ENCODE results near the gene STX10. TPM values are rescaled to one million over a fixed set of nuclear protein-coding genes. Genes with fewer than 3 reads are reported as not detected.

STX10 gene
- total RNA-seq, 1 experiment from 2014 or later: 56.9 TPM

GRCh38 chr19:13159713-13160112 is 9.5 kb upstream of the STX10 start:
- Mint-ChIP-seq H3K36me3 (peaks cover 1% of the 10 kb centered on the region), H3K27ac (no peak overlapping the region), H3K4me1 (peaks cover 43% of the 10 kb centered on the region), H3K4me3 (no peak overlapping the region), H3K9me3 (no peaks in the 10 kb centered on the region), H3K27me3 (ENCODE audit: low read depth) (no peaks in the 10 kb centered on the region)
- ChIA-PET CTCF (interaction anchor here (2.3 kb wide), 1 partner anchor 36 kb away, joined by 10 read pairs; no protein-coding TSS in a partner anchor), POLR2A (interaction anchor here (0.6 kb wide), 1 partner anchor 906 kb away, joined by 5 read pairs; no protein-coding TSS in a partner anchor)
- ATAC-seq (no peak), DNase-seq (ENCODE audit: low spot score) (no peak)
- no peak for TF ChIP-seq ZNF263 (CRISPR knock-in tag; IDR thresholded peaks at IDR 0.05; ENCODE audit: low read depth)
- peak; percentile 96 for TF ChIP-seq ZNF121 (CRISPR knock-in tag; IDR thresholded peaks at IDR 0.05)
- no peak for TF ChIP-seq PREB (CRISPR knock-in tag; IDR thresholded peaks at IDR 0.05; ENCODE audit: borderline replicate concordance)

- peaks cover 27% of the 10 kb centered on the region for H3K4me1 Mint-ChIP-seq
- ChIA-PET CTCF (interaction anchor here (0.5 to 1.9 kb wide), 10 partner anchors 9 to 190 kb away, joined by 3 to 17 read pairs (median 4); no protein-coding TSS in a partner anchor), POLR2A (interaction anchor here (1.0 to 5.5 kb wide), 7 partner anchors 9 to 592 kb away, joined by 3 to 167 read pairs (median 4); partner anchors contain the start of gene NACC1)
- DNase-seq (ENCODE audit: low spot score) (peak; percentile 89), ATAC-seq (peak; percentile 35)
- H3K27ac Mint-ChIP-seq: peak overlapping the region; percentile 99
- H3K9me3 Mint-ChIP-seq: no peaks in the 10 kb centered on the region
- H3K27me3 Mint-ChIP-seq (ENCODE audit: low read depth): peaks cover 7% of the 10 kb centered on the region; the same call in 1 of the 2 replicates
- H3K4me3 Mint-ChIP-seq: peak overlapping the region; percentile 92
- peaks cover 18% of the 10 kb centered on the region for H3K36me3 Mint-ChIP-seq
- TF ChIP-seq JUN (CRISPR knock-in tag; IDR thresholded peaks at IDR 0.05) (peak; percentile 8; the same call in 1 of the 2 replicates), ZNF671 (CRISPR knock-in tag; IDR thresholded peaks at IDR 0.05) (peak; percentile 75), NR1H2 (CRISPR knock-in tag; IDR thresholded peaks at IDR 0.05) (no peak), ATF2 (CRISPR knock-in tag; IDR thresholded peaks at IDR 0.05; ENCODE audit: borderline replicate concordance, low read depth) (no peak), PRDM15 (CRISPR knock-in tag; IDR thresholded peaks at IDR 0.05) (no peak), NFE2L1 (CRISPR knock-in tag; IDR thresholded peaks at IDR 0.05) (no peak), MLX (CRISPR knock-in tag; IDR thresholded peaks at IDR 0.05) (no peak), USF1 (CRISPR knock-in tag; IDR thresholded peaks at IDR 0.05) (peak; percentile 61; the same call in 1 of the 2 replicates), ESRRA (CRISPR knock-in tag; IDR thresholded peaks at IDR 0.05; ENCODE audit: borderline replicate concordance) (no peak), ZNF423 (CRISPR knock-in tag; IDR thresholded peaks at IDR 0.05) (no peak), ETV6 (CRISPR knock-in tag; IDR thresholded peaks at IDR 0.05) (peak; percentile 60), MAX (CRISPR knock-in tag; IDR thresholded peaks at IDR 0.05) (0 out of 2 replicates have a peak, but pooled peaks have one; percentile 47), NFATC4 (CRISPR knock-in tag; IDR thresholded peaks at IDR 0.05) (peak; percentile 72), FOXP4 (CRISPR knock-in tag; IDR thresholded peaks at IDR 0.05) (no peak), MYBL2 (CRISPR knock-in tag; IDR thresholded peaks at IDR 0.05) (no peak; the same call in 1 of the 2 replicates), ZNF263 (CRISPR knock-in tag; IDR thresholded peaks at IDR 0.05; ENCODE audit: low read depth) (no peak; the same call in 1 of the 2 replicates), MXD4 (CRISPR knock-in tag; IDR thresholded peaks at IDR 0.05; ENCODE audit: borderline replicate concordance) (0 out of 2 replicates have a peak, but pooled peaks have one; percentile 45), CTCF (IDR thresholded peaks at IDR 0.05) (no peak), RELA (CRISPR knock-in tag; IDR thresholded peaks at IDR 0.05; ENCODE audit: borderline replicate concordance) (no peak)
Measured at GRCh38 chr19:13155472-13156359, 5.5 kb upstream of the STX10 start.

All from WTC11 (cell line).